Measurements from ENCODE around the gene ASTN2. TPM values are rescaled to one million over a fixed set of nuclear protein-coding genes. Genes with fewer than 3 reads are reported as not detected.

The ASTN2 gene
- total and polyA plus RNA-seq, 9 of the 15 experiments (the other 6 are each of a cell fraction or from before 2014, with no cell fraction given) = 0.56 to 3.5 (median 1.9) TPM

DNA sequence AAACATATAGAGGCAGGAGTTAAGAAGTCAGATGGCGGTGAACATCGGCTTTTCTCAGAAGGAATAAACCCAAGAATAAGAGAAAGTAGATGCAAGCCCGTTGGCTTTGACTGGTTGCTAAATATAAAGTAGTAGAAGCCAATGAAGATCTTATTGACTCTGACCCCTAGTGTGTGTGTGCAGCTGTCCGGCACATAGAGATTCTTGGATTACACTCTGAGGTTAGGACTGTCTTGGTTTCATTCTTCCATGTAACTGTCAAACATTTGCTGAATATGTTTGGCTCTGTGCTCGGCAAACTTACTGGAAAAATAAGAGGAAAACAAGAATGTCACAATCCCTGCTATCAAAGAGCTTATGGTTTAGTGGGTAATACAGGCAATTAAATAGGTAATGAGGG lies 54.9 kb downstream of the ASTN2 start (continued):
- TF ChIP-seq, protein P1, sequence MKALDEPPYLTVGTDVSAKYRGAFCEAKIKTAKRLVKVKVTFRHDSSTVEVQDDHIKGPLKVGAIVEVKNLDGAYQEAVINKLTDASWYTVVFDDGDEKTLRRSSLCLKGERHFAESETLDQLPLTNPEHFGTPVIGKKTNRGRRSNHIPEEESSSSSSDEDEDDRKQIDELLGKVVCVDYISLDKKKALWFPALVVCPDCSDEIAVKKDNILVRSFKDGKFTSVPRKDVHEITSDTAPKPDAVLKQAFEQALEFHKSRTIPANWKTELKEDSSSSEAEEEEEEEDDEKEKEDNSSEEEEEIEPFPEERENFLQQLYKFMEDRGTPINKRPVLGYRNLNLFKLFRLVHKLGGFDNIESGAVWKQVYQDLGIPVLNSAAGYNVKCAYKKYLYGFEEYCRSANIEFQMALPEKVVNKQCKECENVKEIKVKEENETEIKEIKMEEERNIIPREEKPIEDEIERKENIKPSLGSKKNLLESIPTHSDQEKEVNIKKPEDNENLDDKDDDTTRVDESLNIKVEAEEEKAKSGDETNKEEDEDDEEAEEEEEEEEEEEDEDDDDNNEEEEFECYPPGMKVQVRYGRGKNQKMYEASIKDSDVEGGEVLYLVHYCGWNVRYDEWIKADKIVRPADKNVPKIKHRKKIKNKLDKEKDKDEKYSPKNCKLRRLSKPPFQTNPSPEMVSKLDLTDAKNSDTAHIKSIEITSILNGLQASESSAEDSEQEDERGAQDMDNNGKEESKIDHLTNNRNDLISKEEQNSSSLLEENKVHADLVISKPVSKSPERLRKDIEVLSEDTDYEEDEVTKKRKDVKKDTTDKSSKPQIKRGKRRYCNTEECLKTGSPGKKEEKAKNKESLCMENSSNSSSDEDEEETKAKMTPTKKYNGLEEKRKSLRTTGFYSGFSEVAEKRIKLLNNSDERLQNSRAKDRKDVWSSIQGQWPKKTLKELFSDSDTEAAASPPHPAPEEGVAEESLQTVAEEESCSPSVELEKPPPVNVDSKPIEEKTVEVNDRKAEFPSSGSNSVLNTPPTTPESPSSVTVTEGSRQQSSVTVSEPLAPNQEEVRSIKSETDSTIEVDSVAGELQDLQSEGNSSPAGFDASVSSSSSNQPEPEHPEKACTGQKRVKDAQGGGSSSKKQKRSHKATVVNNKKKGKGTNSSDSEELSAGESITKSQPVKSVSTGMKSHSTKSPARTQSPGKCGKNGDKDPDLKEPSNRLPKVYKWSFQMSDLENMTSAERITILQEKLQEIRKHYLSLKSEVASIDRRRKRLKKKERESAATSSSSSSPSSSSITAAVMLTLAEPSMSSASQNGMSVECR (CRISPR knock-in tag; IDR thresholded peaks at IDR 0.05) = no peak
- no peak for TF ChIP-seq USF1 (CRISPR knock-in tag; IDR thresholded peaks at IDR 0.05)
- TF ChIP-seq ZNF655 (CRISPR knock-in tag; IDR thresholded peaks at IDR 0.05) = no peak
- no peak for TF ChIP-seq ZHX1 (conservative IDR thresholded peaks at IDR 0.05; ENCODE audit: low read length)

Measured in K562 (cell line).